Measurements from ENCODE around the gene ZNF569.

- TF ChIP-seq CTCF (IDR thresholded peaks at IDR 0.05; ENCODE audit: low read depth, low read length, poor library complexity, severe bottlenecking) (no peak), EZH2phosphoT487 (IDR thresholded peaks at IDR 0.05; ENCODE audit: borderline replicate concordance, low read length) (no peak)
Measured at GRCh38 chr19:37513397-37513796, 46.2 kb upstream of the ZNF569 start.
